ENCODE data around the gene HLA-DMB. TPM values are rescaled to one million over a fixed set of nuclear protein-coding genes. Genes with fewer than 3 reads are reported as not detected.

Gene HLA-DMB
- total RNA-seq, 1 experiment from 2014 or later: 1.1 TPM

DNA sequence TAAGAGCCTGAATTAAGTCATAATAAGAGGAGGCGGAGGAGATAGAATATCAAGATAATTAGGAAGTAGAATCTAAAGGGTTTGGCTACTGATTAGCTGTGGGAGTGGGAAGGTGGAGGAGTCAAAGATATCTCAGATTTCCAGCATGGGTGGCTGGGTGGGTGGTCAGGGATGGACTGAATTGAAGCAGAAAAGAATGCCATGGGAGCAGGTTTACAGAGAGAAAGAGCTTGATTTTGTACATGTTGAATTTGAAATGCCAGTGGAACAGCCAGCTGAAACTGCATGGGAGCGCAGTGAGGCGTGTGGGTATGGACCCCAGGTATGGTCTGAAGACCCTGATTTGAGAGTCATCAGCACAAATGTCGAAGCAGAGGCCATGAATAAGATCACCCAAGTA lies 13.4 kb upstream of the HLA-DMB start (continued):
- TF ChIP-seq, protein P1, sequence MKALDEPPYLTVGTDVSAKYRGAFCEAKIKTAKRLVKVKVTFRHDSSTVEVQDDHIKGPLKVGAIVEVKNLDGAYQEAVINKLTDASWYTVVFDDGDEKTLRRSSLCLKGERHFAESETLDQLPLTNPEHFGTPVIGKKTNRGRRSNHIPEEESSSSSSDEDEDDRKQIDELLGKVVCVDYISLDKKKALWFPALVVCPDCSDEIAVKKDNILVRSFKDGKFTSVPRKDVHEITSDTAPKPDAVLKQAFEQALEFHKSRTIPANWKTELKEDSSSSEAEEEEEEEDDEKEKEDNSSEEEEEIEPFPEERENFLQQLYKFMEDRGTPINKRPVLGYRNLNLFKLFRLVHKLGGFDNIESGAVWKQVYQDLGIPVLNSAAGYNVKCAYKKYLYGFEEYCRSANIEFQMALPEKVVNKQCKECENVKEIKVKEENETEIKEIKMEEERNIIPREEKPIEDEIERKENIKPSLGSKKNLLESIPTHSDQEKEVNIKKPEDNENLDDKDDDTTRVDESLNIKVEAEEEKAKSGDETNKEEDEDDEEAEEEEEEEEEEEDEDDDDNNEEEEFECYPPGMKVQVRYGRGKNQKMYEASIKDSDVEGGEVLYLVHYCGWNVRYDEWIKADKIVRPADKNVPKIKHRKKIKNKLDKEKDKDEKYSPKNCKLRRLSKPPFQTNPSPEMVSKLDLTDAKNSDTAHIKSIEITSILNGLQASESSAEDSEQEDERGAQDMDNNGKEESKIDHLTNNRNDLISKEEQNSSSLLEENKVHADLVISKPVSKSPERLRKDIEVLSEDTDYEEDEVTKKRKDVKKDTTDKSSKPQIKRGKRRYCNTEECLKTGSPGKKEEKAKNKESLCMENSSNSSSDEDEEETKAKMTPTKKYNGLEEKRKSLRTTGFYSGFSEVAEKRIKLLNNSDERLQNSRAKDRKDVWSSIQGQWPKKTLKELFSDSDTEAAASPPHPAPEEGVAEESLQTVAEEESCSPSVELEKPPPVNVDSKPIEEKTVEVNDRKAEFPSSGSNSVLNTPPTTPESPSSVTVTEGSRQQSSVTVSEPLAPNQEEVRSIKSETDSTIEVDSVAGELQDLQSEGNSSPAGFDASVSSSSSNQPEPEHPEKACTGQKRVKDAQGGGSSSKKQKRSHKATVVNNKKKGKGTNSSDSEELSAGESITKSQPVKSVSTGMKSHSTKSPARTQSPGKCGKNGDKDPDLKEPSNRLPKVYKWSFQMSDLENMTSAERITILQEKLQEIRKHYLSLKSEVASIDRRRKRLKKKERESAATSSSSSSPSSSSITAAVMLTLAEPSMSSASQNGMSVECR (CRISPR knock-in tag; IDR thresholded peaks at IDR 0.05; ENCODE audit: borderline replicate concordance): no peak
- TF ChIP-seq SMAD3 (CRISPR knock-in tag; IDR thresholded peaks at IDR 0.05; ENCODE audit: borderline replicate concordance) (no peak), CREM (CRISPR knock-in tag; IDR thresholded peaks at IDR 0.05) (no peak), HMGA2 (CRISPR knock-in tag; IDR thresholded peaks at IDR 0.05) (no peak), NFE2L1 (CRISPR knock-in tag; IDR thresholded peaks at IDR 0.05) (no peak), JUN (CRISPR knock-in tag; IDR thresholded peaks at IDR 0.05) (no peak), MXD4 (CRISPR knock-in tag; IDR thresholded peaks at IDR 0.05; ENCODE audit: borderline replicate concordance) (no peak)
- TF ChIP-seq, protein P2, sequence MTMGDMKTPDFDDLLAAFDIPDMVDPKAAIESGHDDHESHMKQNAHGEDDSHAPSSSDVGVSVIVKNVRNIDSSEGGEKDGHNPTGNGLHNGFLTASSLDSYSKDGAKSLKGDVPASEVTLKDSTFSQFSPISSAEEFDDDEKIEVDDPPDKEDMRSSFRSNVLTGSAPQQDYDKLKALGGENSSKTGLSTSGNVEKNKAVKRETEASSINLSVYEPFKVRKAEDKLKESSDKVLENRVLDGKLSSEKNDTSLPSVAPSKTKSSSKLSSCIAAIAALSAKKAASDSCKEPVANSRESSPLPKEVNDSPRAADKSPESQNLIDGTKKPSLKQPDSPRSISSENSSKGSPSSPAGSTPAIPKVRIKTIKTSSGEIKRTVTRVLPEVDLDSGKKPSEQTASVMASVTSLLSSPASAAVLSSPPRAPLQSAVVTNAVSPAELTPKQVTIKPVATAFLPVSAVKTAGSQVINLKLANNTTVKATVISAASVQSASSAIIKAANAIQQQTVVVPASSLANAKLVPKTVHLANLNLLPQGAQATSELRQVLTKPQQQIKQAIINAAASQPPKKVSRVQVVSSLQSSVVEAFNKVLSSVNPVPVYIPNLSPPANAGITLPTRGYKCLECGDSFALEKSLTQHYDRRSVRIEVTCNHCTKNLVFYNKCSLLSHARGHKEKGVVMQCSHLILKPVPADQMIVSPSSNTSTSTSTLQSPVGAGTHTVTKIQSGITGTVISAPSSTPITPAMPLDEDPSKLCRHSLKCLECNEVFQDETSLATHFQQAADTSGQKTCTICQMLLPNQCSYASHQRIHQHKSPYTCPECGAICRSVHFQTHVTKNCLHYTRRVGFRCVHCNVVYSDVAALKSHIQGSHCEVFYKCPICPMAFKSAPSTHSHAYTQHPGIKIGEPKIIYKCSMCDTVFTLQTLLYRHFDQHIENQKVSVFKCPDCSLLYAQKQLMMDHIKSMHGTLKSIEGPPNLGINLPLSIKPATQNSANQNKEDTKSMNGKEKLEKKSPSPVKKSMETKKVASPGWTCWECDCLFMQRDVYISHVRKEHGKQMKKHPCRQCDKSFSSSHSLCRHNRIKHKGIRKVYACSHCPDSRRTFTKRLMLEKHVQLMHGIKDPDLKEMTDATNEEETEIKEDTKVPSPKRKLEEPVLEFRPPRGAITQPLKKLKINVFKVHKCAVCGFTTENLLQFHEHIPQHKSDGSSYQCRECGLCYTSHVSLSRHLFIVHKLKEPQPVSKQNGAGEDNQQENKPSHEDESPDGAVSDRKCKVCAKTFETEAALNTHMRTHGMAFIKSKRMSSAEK (CRISPR knock-in tag; IDR thresholded peaks at IDR 0.05; ENCODE audit: borderline replicate concordance): no peak
- TF ChIP-seq, protein P3, sequence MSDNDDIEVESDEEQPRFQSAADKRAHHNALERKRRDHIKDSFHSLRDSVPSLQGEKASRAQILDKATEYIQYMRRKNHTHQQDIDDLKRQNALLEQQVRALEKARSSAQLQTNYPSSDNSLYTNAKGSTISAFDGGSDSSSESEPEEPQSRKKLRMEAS (CRISPR knock-in tag; IDR thresholded peaks at IDR 0.05): no peak
- TF ChIP-seq, protein P4, sequence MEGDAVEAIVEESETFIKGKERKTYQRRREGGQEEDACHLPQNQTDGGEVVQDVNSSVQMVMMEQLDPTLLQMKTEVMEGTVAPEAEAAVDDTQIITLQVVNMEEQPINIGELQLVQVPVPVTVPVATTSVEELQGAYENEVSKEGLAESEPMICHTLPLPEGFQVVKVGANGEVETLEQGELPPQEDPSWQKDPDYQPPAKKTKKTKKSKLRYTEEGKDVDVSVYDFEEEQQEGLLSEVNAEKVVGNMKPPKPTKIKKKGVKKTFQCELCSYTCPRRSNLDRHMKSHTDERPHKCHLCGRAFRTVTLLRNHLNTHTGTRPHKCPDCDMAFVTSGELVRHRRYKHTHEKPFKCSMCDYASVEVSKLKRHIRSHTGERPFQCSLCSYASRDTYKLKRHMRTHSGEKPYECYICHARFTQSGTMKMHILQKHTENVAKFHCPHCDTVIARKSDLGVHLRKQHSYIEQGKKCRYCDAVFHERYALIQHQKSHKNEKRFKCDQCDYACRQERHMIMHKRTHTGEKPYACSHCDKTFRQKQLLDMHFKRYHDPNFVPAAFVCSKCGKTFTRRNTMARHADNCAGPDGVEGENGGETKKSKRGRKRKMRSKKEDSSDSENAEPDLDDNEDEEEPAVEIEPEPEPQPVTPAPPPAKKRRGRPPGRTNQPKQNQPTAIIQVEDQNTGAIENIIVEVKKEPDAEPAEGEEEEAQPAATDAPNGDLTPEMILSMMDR (IDR thresholded peaks at IDR 0.05): no peak

DNA sequence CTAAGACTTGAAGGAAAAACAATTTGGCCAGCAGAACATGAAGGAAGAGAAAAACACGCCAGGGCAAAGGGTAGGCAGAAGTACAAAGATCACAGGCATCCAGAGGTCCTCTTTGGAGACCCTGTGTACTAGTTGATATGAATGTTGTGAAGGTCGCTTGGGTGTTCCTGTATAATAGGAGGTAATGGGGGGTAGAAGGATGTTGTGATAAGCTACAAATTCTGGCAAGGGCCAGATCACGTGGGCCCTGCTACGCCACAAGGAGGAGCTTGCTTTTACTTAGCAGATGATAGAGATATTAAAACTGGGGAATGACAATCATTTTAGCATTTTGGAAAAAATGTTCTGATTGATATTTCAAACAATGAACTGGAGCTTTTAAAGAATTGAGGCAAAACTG lies 12.9 kb upstream of the HLA-DMB start:
- ChIA-PET CTCF (interaction anchor here (0.6 to 6.4 kb wide), 33 partner anchors 11 to 824 kb away, joined by 3 to 205 read pairs (median 7); partner anchors contain the start of genes BRD2, HLA-DMB, PSMB9 and TAP1), POLR2A (interaction anchor here (0.6 to 3.6 kb wide), 6 partner anchors 18 to 674 kb away, joined by 3 to 74 read pairs (median 8); partner anchors contain the start of gene TAP2)
- no peaks in the 10 kb centered on the region for H3K36me3 Mint-ChIP-seq
- H3K27me3 Mint-ChIP-seq (ENCODE audit: low read depth): no peaks in the 10 kb centered on the region
- no peak overlapping the region for H3K27ac Mint-ChIP-seq
- DNase-seq (ENCODE audit: low spot score) (no peak), ATAC-seq (no peak)
- H3K4me1 Mint-ChIP-seq: peaks cover 20% of the 10 kb centered on the region
- no peak overlapping the region for H3K4me3 Mint-ChIP-seq
- no peaks in the 10 kb centered on the region for H3K9me3 Mint-ChIP-seq
- TF ChIP-seq ZNF423 (CRISPR knock-in tag; IDR thresholded peaks at IDR 0.05) (no peak), SOX15 (CRISPR knock-in tag; IDR thresholded peaks at IDR 0.05) (no peak)
- TF ChIP-seq, protein P5, sequence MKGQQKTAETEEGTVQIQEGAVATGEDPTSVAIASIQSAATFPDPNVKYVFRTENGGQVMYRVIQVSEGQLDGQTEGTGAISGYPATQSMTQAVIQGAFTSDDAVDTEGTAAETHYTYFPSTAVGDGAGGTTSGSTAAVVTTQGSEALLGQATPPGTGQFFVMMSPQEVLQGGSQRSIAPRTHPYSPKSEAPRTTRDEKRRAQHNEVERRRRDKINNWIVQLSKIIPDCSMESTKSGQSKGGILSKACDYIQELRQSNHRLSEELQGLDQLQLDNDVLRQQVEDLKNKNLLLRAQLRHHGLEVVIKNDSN (CRISPR knock-in tag; IDR thresholded peaks at IDR 0.05): no peak
- TF ChIP-seq, protein P6, sequence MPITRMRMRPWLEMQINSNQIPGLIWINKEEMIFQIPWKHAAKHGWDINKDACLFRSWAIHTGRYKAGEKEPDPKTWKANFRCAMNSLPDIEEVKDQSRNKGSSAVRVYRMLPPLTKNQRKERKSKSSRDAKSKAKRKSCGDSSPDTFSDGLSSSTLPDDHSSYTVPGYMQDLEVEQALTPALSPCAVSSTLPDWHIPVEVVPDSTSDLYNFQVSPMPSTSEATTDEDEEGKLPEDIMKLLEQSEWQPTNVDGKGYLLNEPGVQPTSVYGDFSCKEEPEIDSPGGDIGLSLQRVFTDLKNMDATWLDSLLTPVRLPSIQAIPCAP (CRISPR knock-in tag; IDR thresholded peaks at IDR 0.05): no peak
- TF ChIP-seq, protein P7, sequence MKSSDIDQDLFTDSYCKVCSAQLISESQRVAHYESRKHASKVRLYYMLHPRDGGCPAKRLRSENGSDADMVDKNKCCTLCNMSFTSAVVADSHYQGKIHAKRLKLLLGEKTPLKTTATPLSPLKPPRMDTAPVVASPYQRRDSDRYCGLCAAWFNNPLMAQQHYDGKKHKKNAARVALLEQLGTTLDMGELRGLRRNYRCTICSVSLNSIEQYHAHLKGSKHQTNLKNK (CRISPR knock-in tag; IDR thresholded peaks at IDR 0.05): no peak
- TF ChIP-seq, protein P8, sequence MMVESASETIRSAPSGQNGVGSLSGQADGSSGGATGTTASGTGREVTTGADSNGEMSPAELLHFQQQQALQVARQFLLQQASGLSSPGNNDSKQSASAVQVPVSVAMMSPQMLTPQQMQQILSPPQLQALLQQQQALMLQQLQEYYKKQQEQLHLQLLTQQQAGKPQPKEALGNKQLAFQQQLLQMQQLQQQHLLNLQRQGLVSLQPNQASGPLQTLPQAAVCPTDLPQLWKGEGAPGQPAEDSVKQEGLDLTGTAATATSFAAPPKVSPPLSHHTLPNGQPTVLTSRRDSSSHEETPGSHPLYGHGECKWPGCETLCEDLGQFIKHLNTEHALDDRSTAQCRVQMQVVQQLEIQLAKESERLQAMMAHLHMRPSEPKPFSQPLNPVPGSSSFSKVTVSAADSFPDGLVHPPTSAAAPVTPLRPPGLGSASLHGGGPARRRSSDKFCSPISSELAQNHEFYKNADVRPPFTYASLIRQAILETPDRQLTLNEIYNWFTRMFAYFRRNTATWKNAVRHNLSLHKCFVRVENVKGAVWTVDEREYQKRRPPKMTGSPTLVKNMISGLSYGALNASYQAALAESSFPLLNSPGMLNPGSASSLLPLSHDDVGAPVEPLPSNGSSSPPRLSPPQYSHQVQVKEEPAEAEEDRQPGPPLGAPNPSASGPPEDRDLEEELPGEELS (CRISPR knock-in tag; IDR thresholded peaks at IDR 0.05): no peak
- TF ChIP-seq, protein P9, sequence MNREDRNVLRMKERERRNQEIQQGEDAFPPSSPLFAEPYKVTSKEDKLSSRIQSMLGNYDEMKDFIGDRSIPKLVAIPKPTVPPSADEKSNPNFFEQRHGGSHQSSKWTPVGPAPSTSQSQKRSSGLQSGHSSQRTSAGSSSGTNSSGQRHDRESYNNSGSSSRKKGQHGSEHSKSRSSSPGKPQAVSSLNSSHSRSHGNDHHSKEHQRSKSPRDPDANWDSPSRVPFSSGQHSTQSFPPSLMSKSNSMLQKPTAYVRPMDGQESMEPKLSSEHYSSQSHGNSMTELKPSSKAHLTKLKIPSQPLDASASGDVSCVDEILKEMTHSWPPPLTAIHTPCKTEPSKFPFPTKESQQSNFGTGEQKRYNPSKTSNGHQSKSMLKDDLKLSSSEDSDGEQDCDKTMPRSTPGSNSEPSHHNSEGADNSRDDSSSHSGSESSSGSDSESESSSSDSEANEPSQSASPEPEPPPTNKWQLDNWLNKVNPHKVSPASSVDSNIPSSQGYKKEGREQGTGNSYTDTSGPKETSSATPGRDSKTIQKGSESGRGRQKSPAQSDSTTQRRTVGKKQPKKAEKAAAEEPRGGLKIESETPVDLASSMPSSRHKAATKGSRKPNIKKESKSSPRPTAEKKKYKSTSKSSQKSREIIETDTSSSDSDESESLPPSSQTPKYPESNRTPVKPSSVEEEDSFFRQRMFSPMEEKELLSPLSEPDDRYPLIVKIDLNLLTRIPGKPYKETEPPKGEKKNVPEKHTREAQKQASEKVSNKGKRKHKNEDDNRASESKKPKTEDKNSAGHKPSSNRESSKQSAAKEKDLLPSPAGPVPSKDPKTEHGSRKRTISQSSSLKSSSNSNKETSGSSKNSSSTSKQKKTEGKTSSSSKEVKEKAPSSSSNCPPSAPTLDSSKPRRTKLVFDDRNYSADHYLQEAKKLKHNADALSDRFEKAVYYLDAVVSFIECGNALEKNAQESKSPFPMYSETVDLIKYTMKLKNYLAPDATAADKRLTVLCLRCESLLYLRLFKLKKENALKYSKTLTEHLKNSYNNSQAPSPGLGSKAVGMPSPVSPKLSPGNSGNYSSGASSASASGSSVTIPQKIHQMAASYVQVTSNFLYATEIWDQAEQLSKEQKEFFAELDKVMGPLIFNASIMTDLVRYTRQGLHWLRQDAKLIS (CRISPR knock-in tag; IDR thresholded peaks at IDR 0.05; ENCODE audit: borderline replicate concordance): no peak

Measured in WTC11 (cell line).